H9 (cell line): Measurements from ENCODE around the gene ADSS1. TPM values are rescaled to one million over a fixed set of nuclear protein-coding genes. Genes with fewer than 3 reads are reported as not detected.

Experiments
- DNase-seq: peaks from one replicate; pipeline ENCODE4 v3.0.0-alpha.2; 2017
- H2AFZ ChIP-seq: one replicate; pipeline ENCODE4 v1.6.1; 2013; ENCODE audit warnings: mild to moderate bottlenecking, low read length, control low read depth, moderate library complexity
- H2AK5ac ChIP-seq: 2 replicates; pipeline ENCODE4 v1.6.1; 2013; ENCODE audit warnings: low read length, control low read depth, mixed read lengths; ENCODE audit not compliant: insufficient read length
- H2BK120ac ChIP-seq: one replicate; pipeline ENCODE4 v1.6.1; 2013; ENCODE audit warnings: low read depth, mild to moderate bottlenecking, low read length, control low read depth, inconsistent platforms; ENCODE audit not compliant: poor library complexity, severe bottlenecking
- H2BK12ac ChIP-seq: 2 replicates; pipeline ENCODE4 v1.6.1; 2013; ENCODE audit warnings: low read length, control low read depth, mixed read lengths, low read depth; ENCODE audit not compliant: insufficient read length
- H2BK15ac ChIP-seq: 2 replicates; pipeline ENCODE4 v1.6.1; 2013; ENCODE audit warnings: low read depth, low read length, control low read depth
- H2BK20ac ChIP-seq: one replicate; pipeline ENCODE4 v1.6.1; 2013; ENCODE audit warnings: low read depth, mild to moderate bottlenecking, low read length, control low read depth, inconsistent platforms; ENCODE audit not compliant: poor library complexity, severe bottlenecking
- H2BK5ac ChIP-seq: 2 replicates; pipeline ENCODE4 v1.6.1; 2013; ENCODE audit warnings: low read length, control low read depth, mixed read lengths; ENCODE audit not compliant: insufficient read length
- H3K14ac ChIP-seq: 2 replicates; pipeline ENCODE4 v1.6.1; 2013; ENCODE audit warnings: low read length, control low read depth; ENCODE audit not compliant: insufficient read depth
- H3K18ac ChIP-seq: 2 replicates; pipeline ENCODE4 v1.6.1; 2013; ENCODE audit warnings: low read depth, mild to moderate bottlenecking, mixed read lengths, low read length, control low read depth; ENCODE audit not compliant: insufficient read length
- H3K23ac ChIP-seq: 2 replicates; pipeline ENCODE4 v1.6.1; 2013; ENCODE audit warnings: low read length, control low read depth, mixed read lengths, low read depth; ENCODE audit not compliant: insufficient read length
- H3K23me2 ChIP-seq: 2 replicates; pipeline ENCODE4 v1.6.1; 2013; ENCODE audit warnings: low read depth, mild to moderate bottlenecking, mixed read lengths, low read length, control low read depth; ENCODE audit not compliant: insufficient read length, poor library complexity, severe bottlenecking
- H3K27ac ChIP-seq: 2 replicates; pipeline ENCODE4 v1.5.1; 2013; ENCODE audit warnings: low read length, control low read depth, mixed read lengths, low read depth; ENCODE audit not compliant: insufficient read length
- H3K27me3 ChIP-seq: 2 replicates; pipeline ENCODE4 v1.6.1; 2013; ENCODE audit warnings: low read length, control low read depth, inconsistent platforms; ENCODE audit not compliant: insufficient read depth
- H3K4ac ChIP-seq: 2 replicates; pipeline ENCODE4 v1.6.1; 2013; ENCODE audit warnings: low read depth, mild to moderate bottlenecking, control low read depth, inconsistent platforms, low read length, moderate library complexity
- H3K4me1 ChIP-seq: 2 replicates; pipeline ENCODE4 v1.6.1; 2013; ENCODE audit warnings: low read length, control low read depth, inconsistent platforms; ENCODE audit not compliant: insufficient read depth
- H3K4me2 ChIP-seq: 2 replicates; pipeline ENCODE4 v1.6.1; 2013; ENCODE audit warnings: low read length, control low read depth, mixed read lengths; ENCODE audit not compliant: insufficient read length, insufficient read depth
- H3K56ac ChIP-seq: 2 replicates; pipeline ENCODE4 v1.6.1; 2013; ENCODE audit warnings: low read depth, mild to moderate bottlenecking, mixed read lengths, low read length, control low read depth; ENCODE audit not compliant: insufficient read length
- H3K79me1 ChIP-seq: 2 replicates; pipeline ENCODE4 v1.6.1; 2013; ENCODE audit warnings: low read depth, mild to moderate bottlenecking, moderate library complexity, low read length, control low read depth, inconsistent platforms; ENCODE audit not compliant: insufficient read depth, poor library complexity, severe bottlenecking
- H3K79me2 ChIP-seq: 2 replicates; pipeline ENCODE4 v1.6.1; 2013; ENCODE audit warnings: low read length, control low read depth, inconsistent platforms; ENCODE audit not compliant: insufficient read depth
- H3K9ac ChIP-seq: 2 replicates; pipeline ENCODE4 v1.6.1; 2013; ENCODE audit warnings: low read length, control low read depth, mixed read lengths; ENCODE audit not compliant: insufficient read length; ENCODE audit errors: extremely low read depth
- H3K9me3 ChIP-seq: one replicate; pipeline ENCODE4 v1.6.1; 2013; ENCODE audit warnings: low read depth, low read length, inconsistent platforms; ENCODE audit not compliant: control insufficient read depth
- H3T11ph ChIP-seq: one replicate; pipeline ENCODE4 v1.6.1; 2013; ENCODE audit warnings: mild to moderate bottlenecking, low read length, control low read depth, inconsistent platforms
- H4K20me1 ChIP-seq: one replicate; pipeline ENCODE4 v1.6.1; 2013; ENCODE audit not compliant: control insufficient read depth, insufficient read length, insufficient read depth
- H4K5ac ChIP-seq: 2 replicates; pipeline ENCODE4 v1.6.1; 2013; ENCODE audit warnings: low read depth, mild to moderate bottlenecking, mixed read lengths, low read length, control low read depth; ENCODE audit not compliant: insufficient read length
- H4K8ac ChIP-seq: replicated peaks from 2 replicates; pipeline ENCODE4 v1.6.1; 2013; ENCODE audit warnings: low read length, control low read depth, mixed read lengths, low read depth; ENCODE audit not compliant: insufficient read length
- H4K91ac ChIP-seq: 2 replicates; pipeline ENCODE4 v1.6.1; 2013; ENCODE audit warnings: low read depth, mild to moderate bottlenecking, moderate library complexity, mixed read lengths, low read length, control low read depth; ENCODE audit not compliant: insufficient read length
- H3K27ac Mint-ChIP-seq, 3 experiments: 2 replicates in 2 of 3; 3 replicates in 1 of 3; pipeline ENCODE4 v1.8.0; 2020 to 2021; ENCODE audit warnings: mixed read lengths in 3 of 3, mild to moderate bottlenecking in 1 of 3, moderate library complexity in 1 of 3
- H3K27me3 Mint-ChIP-seq: 2 replicates; pipeline ENCODE4 v1.8.0; 2021; ENCODE audit warnings: low read depth, mild to moderate bottlenecking, moderate library complexity, mixed read lengths
- H3K36me3 Mint-ChIP-seq, 3 experiments: 2 replicates in 2 of 3; 3 replicates in 1 of 3; pipeline ENCODE4 v1.8.0; 2020 to 2021; ENCODE audit warnings: low read depth in 3 of 3, mixed read lengths in 3 of 3; ENCODE audit not compliant: insufficient read depth in 1 of 3
- H3K4me1 Mint-ChIP-seq, 2 experiments: 2 replicates each; pipeline ENCODE4 v1.8.0; 2020; ENCODE audit warnings: mixed read lengths in 2 of 2
- H3K4me3 Mint-ChIP-seq, 2 experiments: 2 replicates in 1 of 2; 3 replicates in 1 of 2; pipeline ENCODE4 v1.8.0; 2020 to 2021; ENCODE audit warnings: mild to moderate bottlenecking in 2 of 2, mixed read lengths in 2 of 2, moderate library complexity in 1 of 2
- H3K9me3 Mint-ChIP-seq, 2 experiments: 2 replicates in 1 of 2; 3 replicates in 1 of 2; pipeline ENCODE4 v1.8.0; 2020; ENCODE audit warnings: mild to moderate bottlenecking in 2 of 2, mixed read lengths in 2 of 2, moderate library complexity in 1 of 2
- CTCF ChIP-seq: fragments of 200-600 bp; sonication (generic); conservative IDR thresholded peaks from 3 replicates; pipeline ENCODE4 v1.8.0; 2021; ENCODE audit warnings: antibody characterized with exemption, mild to moderate bottlenecking
- WGBS: extraction: QIAGEN DNeasy Blood & Tissue Kit; methylation state at CpG from one replicate; pipeline ENCODE4 v1.1.7; 2013; ENCODE audit warnings: missing lambda C conversion rate, low lambda C conversion rate, mixed read lengths; ENCODE audit not compliant: insufficient read length; ENCODE audit errors: extremely low coverage; 5-methylcytosine and 5-hydroxymethylcytosine counted together
- total RNA-seq: library from RNA; stranded (reverse); gene quantifications from 2 replicates; pipeline ENCODE4 v1.2.1, GENCODE V29; 2021

ADSS1 gene
- total RNA-seq, 1 experiment from 2014 or later, result 8.5 TPM

- Histone ChIP-seq H2AK5ac (no peak overlapping the region), H3K27me3 (no peaks in the 10 kb centered on the region), H3K79me2 (no peaks in the 10 kb centered on the region), H4K20me1 (no peaks in the 10 kb centered on the region), H3K56ac (no peak overlapping the region), H3K79me1 (no peaks in the 10 kb centered on the region), H3K18ac (no peak overlapping the region), H3K4me2 (no peak overlapping the region), H3K4me1 (no peaks in the 10 kb centered on the region), H3K27ac (no peak overlapping the region), H3K23me2 (no peaks in the 10 kb centered on the region), H3K4ac (no peak overlapping the region), H2BK20ac (no peak overlapping the region), H2AFZ (no peak overlapping the region), H2BK12ac (no peak overlapping the region), H3K14ac (no peak overlapping the region), H3K9ac (no peak overlapping the region), H2BK15ac (no peak overlapping the region), H4K91ac (no peak overlapping the region), H4K5ac (no peak overlapping the region), H2BK5ac (no peak overlapping the region), H3T11ph (no peak overlapping the region), H3K9me3 (no peaks in the 10 kb centered on the region), H2BK120ac (no peak overlapping the region), H3K23ac (no peak overlapping the region), H4K8ac (no peak overlapping the region)
- no CpG with 5 or more reads among the region's 18 CpGs for WGBS
- H3K9me3 Mint-ChIP-seq, result no peaks in the 10 kb centered on the region
- peaks cover 0 to 3% of the 10 kb centered on the region in 2 experiments; a peak in 1 of 4 replicates for H3K4me1 Mint-ChIP-seq
- DNase-seq, result no peak
- no peak overlapping the region for H3K27ac Mint-ChIP-seq
- H3K4me3 Mint-ChIP-seq, result peak overlapping the region in 1 of 2 experiments; percentile 29; a peak in 1 of 5 replicates
- H3K36me3 Mint-ChIP-seq, result peaks cover 3 to 14% (median 4%) of the 10 kb centered on the region in 3 experiments; a peak in 6 of 7 replicates
- H3K27me3 Mint-ChIP-seq, result peaks cover 14% of the 10 kb centered on the region
- no peak for TF ChIP-seq CTCF
These were observed 14.5 kb downstream of the ADSS1 start for GRCh38 chr14:104738375-104739019.
